ENCODE data around the gene EEIG2.

The EEIG2 gene

DNA sequence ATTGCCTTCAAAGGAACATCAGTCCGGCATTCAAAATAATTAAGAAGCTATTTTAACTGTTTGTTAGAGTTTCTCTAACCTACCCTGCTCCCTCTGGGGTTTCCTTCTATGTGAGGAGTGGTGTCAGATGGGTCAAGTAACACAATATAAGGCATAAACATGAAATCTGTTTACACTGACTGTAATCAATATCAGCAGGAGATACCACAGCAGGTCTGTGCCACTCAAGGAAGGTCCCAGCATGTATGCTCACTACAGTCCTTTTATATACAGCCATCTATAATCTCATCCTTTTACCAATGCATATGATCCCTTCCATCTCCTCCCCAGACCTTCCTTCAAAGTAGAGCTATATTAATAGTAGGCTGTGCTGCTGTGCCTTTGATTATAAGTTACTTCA, 25.4 kb downstream of the EEIG2 start:
- DNase-seq: no peak

DNA sequence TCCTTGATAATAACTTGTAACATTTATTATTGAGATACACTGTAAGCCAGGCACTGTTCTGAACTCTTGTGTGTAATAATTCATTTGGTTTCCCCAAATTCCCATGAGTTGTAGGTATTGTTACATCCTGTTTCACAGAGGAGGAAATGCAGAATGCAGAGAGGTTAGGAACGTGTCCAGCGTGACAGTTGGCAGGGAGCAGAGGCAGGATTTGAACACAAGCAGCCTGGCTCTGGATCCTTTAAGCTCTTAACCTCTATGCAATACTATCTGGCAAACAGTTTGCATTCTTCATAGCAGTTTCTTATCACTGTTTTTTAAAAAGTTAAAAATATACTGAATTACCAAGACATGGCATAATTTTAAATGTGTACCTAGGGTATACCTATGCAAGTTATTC, 30.5 kb downstream of the EEIG2 start:
- no peak for DNase-seq

DNA sequence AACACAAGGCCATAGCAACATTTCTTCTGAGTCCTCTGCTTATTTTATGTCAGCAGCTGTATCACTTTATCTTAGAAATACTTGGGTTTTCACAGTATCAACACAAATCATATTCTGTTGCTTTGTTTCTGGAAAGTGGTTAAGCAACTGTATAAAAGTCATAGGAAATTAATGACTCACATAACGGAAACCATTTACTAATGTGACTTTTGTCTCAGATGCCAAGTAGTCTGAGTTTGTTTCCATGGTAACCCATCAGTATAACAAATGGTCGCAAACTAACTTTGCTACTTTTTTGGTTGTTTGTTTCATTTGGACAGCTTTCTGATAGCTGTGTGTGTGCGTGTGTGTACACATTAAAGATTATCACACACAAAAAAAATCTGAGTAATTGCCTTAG, 31.1 kb downstream of the EEIG2 start:
- no peak for DNase-seq

DNA sequence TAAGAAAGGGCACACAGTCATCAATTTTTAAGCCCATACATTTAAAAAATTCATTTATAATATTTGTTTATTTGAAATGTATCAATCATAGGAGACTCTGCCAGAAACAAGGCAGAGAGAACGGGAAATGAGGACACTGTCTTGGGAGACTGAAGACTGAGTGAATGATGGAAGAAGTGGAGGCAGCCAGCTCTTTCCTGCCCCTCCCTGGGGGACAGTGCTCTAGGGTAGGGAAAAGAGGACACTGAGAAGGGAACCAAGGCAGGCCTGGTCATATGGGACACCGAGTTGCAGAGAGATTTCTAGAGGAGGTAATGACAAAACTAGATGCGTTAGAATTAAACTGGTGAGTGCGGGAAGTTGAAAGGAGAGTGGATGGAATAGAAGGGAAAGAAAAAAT, 31.6 kb downstream of the EEIG2 start:
- no peak for DNase-seq

DNA sequence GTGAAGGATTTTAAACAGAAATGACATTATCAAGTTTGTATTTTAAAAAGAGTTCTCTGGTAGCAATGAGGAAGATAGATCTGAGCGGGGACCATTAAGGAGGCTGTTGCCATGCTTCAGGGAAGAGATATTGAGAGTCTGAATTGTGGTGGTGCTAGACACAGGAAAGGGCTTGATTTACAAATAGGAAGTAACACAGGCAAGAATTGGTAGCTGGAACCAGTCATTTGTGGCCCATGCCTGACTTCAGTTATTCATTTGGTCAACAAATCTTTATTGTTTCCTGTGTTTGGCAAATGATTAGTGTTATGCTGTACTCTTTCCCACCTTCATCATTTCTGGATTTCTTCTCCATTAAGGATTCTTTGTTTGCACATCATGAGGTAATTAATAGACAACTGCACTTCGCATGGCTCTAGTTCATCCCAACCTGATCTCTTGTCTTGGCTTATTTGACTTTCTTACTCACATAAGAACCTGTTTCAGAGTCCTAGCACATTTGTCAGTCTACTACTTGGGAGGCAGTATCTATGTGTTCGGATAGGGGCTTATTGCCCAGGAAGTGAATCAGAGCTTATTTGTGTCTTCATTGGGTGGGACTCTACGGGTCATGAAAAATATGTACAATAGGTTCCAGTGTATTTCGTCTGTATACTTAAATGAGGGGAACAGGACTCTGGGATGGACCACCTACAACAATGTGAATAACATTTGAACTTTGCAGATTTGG, 32.3 kb downstream of the EEIG2 start:
- DNase-seq: no peak

DNA sequence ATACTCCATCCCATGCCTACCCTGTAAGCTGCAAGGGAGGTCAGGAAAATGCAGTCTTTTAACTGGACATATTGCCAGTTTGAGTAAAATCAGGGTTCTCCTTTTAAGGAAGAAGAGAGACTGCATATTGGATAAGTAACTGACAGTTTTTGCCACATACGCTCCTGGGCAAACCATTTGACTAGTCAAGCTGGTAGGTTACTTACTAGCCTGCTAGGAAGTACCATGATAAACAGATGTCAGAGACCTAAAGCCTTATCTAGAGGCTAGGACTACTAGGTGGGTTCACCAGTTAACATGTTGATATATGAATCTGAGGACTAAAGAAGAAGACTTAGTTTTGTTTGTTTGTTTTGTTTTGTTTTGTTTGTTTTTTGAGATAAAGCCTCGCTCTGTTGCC, 33.5 kb downstream of the EEIG2 start:
- DNase-seq: no peak

DNA sequence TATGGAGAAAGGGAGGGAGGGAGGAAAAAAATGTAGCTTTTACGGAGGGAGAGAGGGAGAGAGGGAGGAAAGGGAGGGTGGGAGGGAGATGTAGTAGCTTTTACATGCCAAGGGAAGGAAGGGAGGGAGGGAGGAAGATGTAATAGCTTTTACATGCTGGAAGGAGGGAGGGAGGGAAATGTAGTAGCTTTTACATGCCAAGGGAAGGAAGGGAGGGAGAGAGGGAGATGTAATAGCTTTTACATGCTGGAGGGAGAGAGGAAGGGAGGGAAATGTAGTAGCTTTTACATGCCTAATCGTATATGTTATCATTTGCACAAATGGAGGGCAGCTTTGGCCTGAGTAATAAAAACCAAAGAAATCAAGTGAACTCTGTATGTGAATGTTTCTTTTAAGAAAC, 35.6 kb downstream of the EEIG2 start:
- no peak for DNase-seq

DNA sequence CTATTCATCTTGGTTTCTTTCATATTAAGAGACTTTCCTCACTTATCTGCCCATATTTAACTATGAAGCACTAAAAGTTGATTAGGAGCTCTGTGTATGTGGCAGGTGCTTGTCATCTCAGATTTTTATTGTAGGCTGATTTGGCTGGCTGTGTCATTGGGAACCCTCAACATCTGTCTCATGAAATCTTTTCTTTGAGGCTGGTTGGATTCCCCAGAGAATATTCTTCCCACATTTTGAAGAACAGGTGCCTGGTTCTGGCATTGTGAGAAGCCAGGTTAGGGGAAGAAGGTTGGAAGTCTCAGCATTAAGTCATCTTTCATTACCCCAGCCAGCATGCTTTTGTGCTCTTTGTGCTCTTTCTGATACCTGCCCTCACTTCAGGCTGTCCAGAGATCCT, 37.1 kb downstream of the EEIG2 start:
- no peak for DNase-seq

DNA sequence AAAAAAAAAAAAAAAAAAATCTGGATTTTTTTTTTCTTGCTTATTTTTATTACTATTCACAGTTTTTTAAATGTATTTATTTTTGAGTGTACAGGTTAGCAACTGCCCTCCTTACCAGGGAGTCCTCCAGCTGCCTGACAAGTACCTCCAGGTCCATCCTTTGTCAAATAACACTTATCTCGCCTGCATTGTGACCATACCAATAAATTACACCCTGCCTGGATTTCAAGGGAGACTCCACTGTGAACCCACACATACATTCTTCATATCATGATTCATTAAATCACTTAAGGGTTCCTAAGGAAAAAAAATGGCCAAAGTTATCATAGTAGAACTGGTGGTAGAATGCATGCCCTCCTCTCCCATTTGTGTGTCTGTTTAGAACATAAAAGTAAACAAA, 38.4 kb downstream of the EEIG2 start:
- DNase-seq: no peak

DNA sequence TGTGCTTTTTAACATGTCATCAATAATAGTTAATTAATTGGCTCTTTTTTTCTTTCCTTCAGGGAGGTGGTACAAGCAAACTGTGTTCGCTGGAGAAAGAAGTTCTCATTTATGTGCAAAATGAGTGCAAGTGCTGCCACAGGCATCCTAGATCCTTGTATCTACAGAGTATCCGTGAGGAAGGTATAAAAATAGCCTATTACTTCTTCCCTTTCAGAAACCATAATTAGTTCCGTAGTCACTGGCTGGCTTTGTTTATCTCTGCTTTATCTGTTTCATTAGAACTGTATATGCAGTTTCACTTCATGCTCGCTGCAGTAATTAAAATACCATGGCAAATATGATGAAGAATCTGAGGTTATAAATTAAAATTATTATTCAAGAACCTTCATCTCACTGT, 40.6 kb downstream of the EEIG2 start:
- no peak for DNase-seq

DNA sequence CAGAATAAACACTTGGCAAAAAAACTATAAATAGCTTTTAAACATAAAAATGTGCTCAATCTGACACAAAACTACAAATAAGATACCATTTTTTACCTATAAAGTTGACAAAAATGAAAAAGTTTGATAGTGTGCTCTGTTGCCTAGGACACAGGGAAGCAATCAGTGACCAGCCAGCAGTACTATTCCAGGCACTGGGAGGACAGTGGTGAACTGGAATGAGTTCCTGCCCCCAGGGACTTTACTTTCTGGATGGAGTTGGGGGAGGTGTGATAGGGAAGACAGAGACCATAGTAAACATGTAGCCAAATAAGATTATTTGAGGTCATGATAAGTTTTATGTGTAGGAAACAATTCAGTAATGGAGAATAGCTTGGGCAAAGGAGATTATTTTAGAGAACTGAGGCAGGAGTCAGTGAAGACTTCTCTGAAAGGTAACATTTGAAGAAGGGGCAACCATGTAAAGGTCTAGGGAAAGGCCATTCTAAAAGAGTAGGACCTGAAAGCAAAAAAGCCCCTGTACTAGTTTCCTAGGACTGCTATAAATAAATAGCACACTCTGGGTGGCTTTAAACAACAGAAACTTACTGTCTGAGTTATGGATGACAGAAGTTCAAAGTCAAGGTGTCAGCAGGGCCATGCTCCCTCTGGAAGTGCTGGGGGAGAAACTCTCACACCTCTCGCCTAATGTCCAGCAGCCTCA, 42.0 kb downstream of the EEIG2 start:
- no peak for DNase-seq

DNA sequence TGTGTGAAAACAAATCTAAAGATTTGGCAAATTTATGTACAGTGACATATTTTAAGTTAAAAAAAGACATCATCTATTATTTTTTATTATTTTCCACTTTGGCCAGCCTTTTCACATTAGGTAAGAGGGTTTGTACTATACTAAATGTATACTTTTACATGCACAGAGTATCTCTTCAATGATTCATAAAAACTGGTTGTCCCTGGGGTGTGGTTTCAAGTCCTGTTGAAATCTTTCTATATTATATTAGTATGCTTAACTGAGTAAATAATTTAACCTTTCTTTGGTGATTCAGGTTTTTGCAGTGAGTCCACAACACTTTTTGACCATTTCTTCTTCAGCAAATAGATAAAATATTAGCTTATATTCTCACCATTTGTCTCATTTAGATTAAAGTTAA, 45.7 kb downstream of the EEIG2 start:
- DNase-seq: no peak

DNA sequence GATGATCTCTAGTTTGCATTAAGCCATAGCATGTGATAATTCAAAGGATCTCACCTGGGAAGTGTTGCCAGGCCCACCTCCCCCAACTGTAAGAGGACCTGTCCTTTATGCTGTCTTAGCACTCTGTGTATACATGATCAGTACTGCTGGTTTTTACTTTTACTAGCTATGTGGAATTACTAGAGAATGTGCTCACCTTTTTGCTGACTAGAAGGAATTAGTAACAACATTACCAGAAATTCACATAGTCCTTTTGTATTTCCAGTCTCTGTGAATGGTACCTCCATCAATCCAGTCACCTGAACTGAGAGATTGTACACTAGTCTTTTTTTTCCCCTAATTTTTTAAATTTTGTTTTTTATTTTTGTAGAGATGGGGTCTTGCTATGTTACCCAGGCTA, 46.6 kb downstream of the EEIG2 start:
- DNase-seq: no peak

DNA sequence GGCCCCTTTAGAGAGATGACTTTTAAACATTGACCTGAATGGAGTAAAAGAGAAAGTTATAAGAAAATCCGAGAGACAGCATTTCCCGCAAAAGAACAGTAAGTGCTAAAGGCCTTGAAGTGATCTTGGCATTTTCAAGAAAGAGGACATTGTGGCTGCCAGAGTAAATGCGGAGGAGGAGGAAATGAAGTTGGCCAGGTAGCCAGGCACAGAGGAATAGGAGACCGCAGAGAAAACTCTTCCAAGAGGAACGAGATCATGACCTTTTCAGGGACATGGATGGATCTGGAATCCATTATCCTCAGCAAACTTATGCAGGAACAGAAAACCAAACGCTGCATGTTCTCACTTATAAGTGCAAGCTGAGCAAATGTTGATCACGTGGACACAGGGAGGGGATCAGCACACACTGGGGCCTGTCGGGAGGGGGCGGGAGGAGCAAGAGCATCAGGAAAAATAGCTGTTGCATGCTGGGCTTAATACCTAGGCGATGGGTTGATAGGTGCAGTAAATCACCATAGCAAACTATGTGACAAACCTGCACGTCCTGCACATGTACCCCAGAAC, 49.7 kb downstream of the EEIG2 start:
- DNase-seq: no peak

All from stimulated activated CD8-positive, alpha-beta memory T cell treated with anti-CD3 and anti-CD28 coated beads, Interleukin-4, amount 100 ng/mL, for 48 hours (primary cell).